DMS79 (cell line): ENCODE data around the gene PHF10.
"Not testable (repeated sequence)": the region's sequence is repeated elsewhere in the genome, so short reads cannot be mapped to it uniquely, and the experiment has no call there.

ENCODE experiments used
- DNase-seq: peaks from one replicate; lab custom pipeline; 2025; lab: John Stamatoyannopoulos, UW

PHF10 gene

GRCh38 chr6:169724494-169725124, at the start of gene PHF10:
TSS of gene PHF10 (minus strand) at chr6:169724500. CDS start at chr6:169723931, 569 bp downstream.
- DNase-seq, result peak; percentile 36

- DNase-seq, result no peak
Measured at GRCh38 chr6:169766921-169767736, 42.8 kb upstream of the PHF10 start.

- no peak for DNase-seq
Measured at GRCh38 chr6:169766232-169766631, 41.9 kb upstream of the PHF10 start.

- DNase-seq, result not testable (repeated sequence)
Measured at GRCh38 chr6:169765789-169766188, 41.5 kb upstream of the PHF10 start.

GRCh38 chr6:169763881-169764280, 39.6 kb upstream of the PHF10 start:
- no peak for DNase-seq

- no peak for DNase-seq
Measured at GRCh38 chr6:169763308-169763707, 39.0 kb upstream of the PHF10 start.

- no peak for DNase-seq
Measured at GRCh38 chr6:169755162-169755561, 30.9 kb upstream of the PHF10 start.

GRCh38 chr6:169752074-169752623, 27.8 kb upstream of the PHF10 start:
- no peak for DNase-seq

- peak; percentile 87 for DNase-seq
Measured at GRCh38 chr6:169751242-169752073, 27.2 kb upstream of the PHF10 start, which contains the start of the genes DYNLT2 and ERMARD. TSS of gene DYNLT2 (minus strand) at chr6:169751572. CDS start at chr6:169751458, 114 bp downstream. TSS of gene ERMARD (plus strand) at chr6:169751622. CDS start at chr6:169751658, 36 bp downstream.

- no peak for DNase-seq
Measured at GRCh38 chr6:169746556-169746955, 22.3 kb upstream of the PHF10 start.

GRCh38 chr6:169745405-169745804, 21.1 kb upstream of the PHF10 start:
- DNase-seq, result no peak

- no peak for DNase-seq
Measured at GRCh38 chr6:169741344-169741743, 17.0 kb upstream of the PHF10 start.

- DNase-seq, result peak; percentile 42
Measured at GRCh38 chr6:169738976-169739529, 14.8 kb upstream of the PHF10 start.

- DNase-seq, result peak; percentile 79
Measured at GRCh38 chr6:169738204-169738975, 14.1 kb upstream of the PHF10 start.

GRCh38 chr6:169729961-169730360, 5.7 kb upstream of the PHF10 start:
- DNase-seq, result no peak

- DNase-seq, result no peak
Measured at GRCh38 chr6:169726963-169727362, 2.7 kb upstream of the PHF10 start.

- DNase-seq, result no peak
Measured at GRCh38 chr6:169726049-169726400, 1.7 kb upstream of the PHF10 start.

- no peak for DNase-seq
Measured at GRCh38 chr6:169725125-169726048, 1.1 kb upstream of the PHF10 start.

GRCh38 chr6:169723991-169724493, 258 bp downstream of the PHF10 start:
- no peak for DNase-seq
